HepG2 (cell line): ENCODE results near the gene ALDH9A1. TPM values are rescaled to one million over a fixed set of nuclear protein-coding genes. Genes with fewer than 3 reads are reported as not detected.
A peak's percentile ranks its signal among the peaks of the same experiment; 100 is the strongest.

Experiments used
- BRCA1 ChIP-seq: sonication (generic); formaldehyde crosslinking; IDR thresholded peaks from 2 replicates; pipeline ENCODE4 v1.4.0; 2020; ENCODE audit warnings: missing genetic modification reagents
- GATAD2A ChIP-seq: IDR thresholded peaks from 2 replicates; pipeline ENCODE4 v1.6.1; 2016
- HDAC1 ChIP-seq: sonication (generic); formaldehyde crosslinking; IDR thresholded peaks from 2 replicates; pipeline ENCODE4 v1.5.1; 2020; ENCODE audit warnings: mild to moderate bottlenecking, missing genetic modification reagents
- HNF4A ChIP-seq: sonication (generic); formaldehyde crosslinking; IDR thresholded peaks from 2 replicates; pipeline ENCODE4 v1.4.0; 2020; ENCODE audit warnings: missing genetic modification reagents
- HNF4G ChIP-seq, 2 experiments: sonication (generic) in 1 of 2; formaldehyde crosslinking in 1 of 2; IDR thresholded peaks; 2 replicates each; pipeline versions ENCODE4 v1.4.0 to v1.6.1; 2011 to 2020; ENCODE audit warnings: borderline replicate concordance in 2 of 2, low read depth in 2 of 2, mild to moderate bottlenecking in 2 of 2, low read length in 1 of 2, missing genetic modification reagents in 1 of 2, moderate library complexity in 1 of 2
- SMAD3 ChIP-seq: sonication (generic); formaldehyde crosslinking; IDR thresholded peaks from 2 replicates; pipeline ENCODE4 v1.4.0; 2020; ENCODE audit warnings: missing genetic modification reagents
- ZMYM4 ChIP-seq: sonication (generic); formaldehyde crosslinking; IDR thresholded peaks from 2 replicates; pipeline ENCODE4 v1.8.1; 2023; ENCODE audit warnings: mild to moderate bottlenecking, missing genetic modification reagents
- ZNF460 ChIP-seq: sonication (generic); formaldehyde crosslinking; IDR thresholded peaks from 2 replicates; pipeline ENCODE4 v1.5.1; 2020; ENCODE audit warnings: missing genetic modification reagents, mild to moderate bottlenecking, borderline replicate concordance
- polyA plus RNA-seq, 8 experiments: library from polyadenylated mRNA; depleted of rRNA in 3 of 8; stranded (reverse) in 7 of 8; unstranded in 1 of 8; fragments of >200 nt; fragmentation: Illumina TruSeq in 4 of 8; extraction: Trizol in 4 of 8; gene quantifications; 2 replicates each; pipeline versions ENCODE4 v1.2.1 to v1.2.3, GENCODE V29; 2011 to 2016; ENCODE audit warnings: low read depth in 4 of 8, missing spikeins in 1 of 8, mixed read lengths in 1 of 8; ENCODE audit not compliant: insufficient read depth in 1 of 8
- total RNA-seq, 5 experiments: library from RNA; depleted of rRNA; stranded (reverse); fragments of >200 nt; fragmentation: Illumina TruSeq; extraction: Trizol; gene quantifications; 2 replicates each; pipeline ENCODE4 v1.2.3, GENCODE V29; 2016; ENCODE audit warnings: low read depth in 1 of 5
- TF ChIP-seq, protein P1 (sequence below): sonication (generic); formaldehyde crosslinking; IDR thresholded peaks from 2 replicates; pipeline ENCODE4 v1.5.1; 2020; ENCODE audit warnings: mild to moderate bottlenecking, missing genetic modification reagents, borderline replicate concordance
- TF ChIP-seq, protein P2 (sequence below): sonication (generic); formaldehyde crosslinking; conservative IDR thresholded peaks from 2 replicates; pipeline ENCODE4 v1.4.0; 2020; ENCODE audit warnings: mild to moderate bottlenecking, missing genetic modification reagents, moderate library complexity
- TF ChIP-seq, protein P3 (sequence below): IDR thresholded peaks from 2 replicates; pipeline ENCODE4 v1.6.1; 2016; ENCODE audit warnings: mild to moderate bottlenecking

The ALDH9A1 gene
- total and polyA plus RNA-seq, 2 of the 13 experiments (the other 11 are each of a cell fraction or from before 2014, with no cell fraction given), result 27.5 to 38.5 TPM

DNA sequence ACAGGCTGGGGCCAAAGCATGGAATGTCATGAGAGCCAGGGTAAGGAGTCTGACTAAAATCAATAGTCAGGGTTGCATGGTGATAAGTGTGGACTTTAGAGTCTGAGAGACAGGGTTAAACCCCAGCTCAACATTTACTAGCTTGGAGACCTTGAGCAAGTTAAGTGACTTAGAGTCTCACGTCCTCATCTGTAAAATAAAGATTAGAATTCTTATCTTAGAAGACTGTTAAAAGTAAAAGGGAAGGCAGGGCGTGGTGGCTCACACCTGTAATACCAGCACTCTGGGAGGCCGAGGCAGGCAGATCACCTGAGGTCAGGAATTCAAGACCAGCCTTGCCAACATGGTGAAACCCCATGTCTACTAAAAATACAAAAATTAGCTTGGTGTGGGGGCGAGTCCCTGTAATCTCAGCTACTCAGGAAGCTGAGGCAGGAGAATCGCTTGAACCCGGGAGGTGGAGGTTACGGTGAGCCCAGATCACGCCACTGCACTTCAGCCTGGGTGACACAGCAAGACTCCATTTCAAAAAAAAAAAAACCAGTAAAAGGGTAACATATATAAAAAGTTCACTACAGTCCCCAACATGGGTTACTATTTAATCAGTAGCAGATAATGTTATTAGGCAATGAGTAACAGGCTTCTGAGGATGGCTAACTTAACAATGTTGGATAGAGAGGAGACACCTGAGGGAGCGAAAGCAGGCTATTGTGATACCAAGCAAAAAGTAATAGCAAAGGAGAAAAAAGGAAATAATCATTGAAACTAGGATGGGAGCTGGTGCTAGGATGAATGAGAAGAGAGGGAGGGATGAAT lies 49.5 kb upstream of the ALDH9A1 start (continued):
- TF ChIP-seq, protein P1, sequence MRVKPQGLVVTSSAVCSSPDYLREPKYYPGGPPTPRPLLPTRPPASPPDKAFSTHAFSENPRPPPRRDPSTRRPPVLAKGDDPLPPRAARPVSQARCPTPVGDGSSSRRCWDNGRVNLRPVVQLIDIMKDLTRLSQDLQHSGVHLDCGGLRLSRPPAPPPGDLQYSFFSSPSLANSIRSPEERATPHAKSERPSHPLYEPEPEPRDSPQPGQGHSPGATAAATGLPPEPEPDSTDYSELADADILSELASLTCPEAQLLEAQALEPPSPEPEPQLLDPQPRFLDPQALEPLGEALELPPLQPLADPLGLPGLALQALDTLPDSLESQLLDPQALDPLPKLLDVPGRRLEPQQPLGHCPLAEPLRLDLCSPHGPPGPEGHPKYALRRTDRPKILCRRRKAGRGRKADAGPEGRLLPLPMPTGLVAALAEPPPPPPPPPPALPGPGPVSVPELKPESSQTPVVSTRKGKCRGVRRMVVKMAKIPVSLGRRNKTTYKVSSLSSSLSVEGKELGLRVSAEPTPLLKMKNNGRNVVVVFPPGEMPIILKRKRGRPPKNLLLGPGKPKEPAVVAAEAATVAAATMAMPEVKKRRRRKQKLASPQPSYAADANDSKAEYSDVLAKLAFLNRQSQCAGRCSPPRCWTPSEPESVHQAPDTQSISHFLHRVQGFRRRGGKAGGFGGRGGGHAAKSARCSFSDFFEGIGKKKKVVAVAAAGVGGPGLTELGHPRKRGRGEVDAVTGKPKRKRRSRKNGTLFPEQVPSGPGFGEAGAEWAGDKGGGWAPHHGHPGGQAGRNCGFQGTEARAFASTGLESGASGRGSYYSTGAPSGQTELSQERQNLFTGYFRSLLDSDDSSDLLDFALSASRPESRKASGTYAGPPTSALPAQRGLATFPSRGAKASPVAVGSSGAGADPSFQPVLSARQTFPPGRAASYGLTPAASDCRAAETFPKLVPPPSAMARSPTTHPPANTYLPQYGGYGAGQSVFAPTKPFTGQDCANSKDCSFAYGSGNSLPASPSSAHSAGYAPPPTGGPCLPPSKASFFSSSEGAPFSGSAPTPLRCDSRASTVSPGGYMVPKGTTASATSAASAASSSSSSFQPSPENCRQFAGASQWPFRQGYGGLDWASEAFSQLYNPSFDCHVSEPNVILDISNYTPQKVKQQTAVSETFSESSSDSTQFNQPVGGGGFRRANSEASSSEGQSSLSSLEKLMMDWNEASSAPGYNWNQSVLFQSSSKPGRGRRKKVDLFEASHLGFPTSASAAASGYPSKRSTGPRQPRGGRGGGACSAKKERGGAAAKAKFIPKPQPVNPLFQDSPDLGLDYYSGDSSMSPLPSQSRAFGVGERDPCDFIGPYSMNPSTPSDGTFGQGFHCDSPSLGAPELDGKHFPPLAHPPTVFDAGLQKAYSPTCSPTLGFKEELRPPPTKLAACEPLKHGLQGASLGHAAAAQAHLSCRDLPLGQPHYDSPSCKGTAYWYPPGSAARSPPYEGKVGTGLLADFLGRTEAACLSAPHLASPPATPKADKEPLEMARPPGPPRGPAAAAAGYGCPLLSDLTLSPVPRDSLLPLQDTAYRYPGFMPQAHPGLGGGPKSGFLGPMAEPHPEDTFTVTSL (CRISPR knock-in tag), result 0 out of 2 replicates have a peak, but pooled peaks have one; percentile 23
- TF ChIP-seq HNF4G (IDR thresholded peaks at IDR 0.05; ENCODE audit: borderline replicate concordance, low read depth, low read length) (peak; percentile 52; the same call in 1 of the 2 replicates), HNF4G (CRISPR knock-in tag; IDR thresholded peaks at IDR 0.05; ENCODE audit: borderline replicate concordance, low read depth) (no peak), ZMYM4 (CRISPR knock-in tag) (0 out of 2 replicates have a peak, but pooled peaks have one; percentile 15), GATAD2A (CRISPR knock-in tag) (peak; percentile 31; the same call in 1 of the 2 replicates), BRCA1 (CRISPR knock-in tag) (no peak), ZNF460 (CRISPR knock-in tag) (peak; percentile 29; the same call in 1 of the 2 replicates), HDAC1 (0 out of 2 replicates have a peak, but pooled peaks have one; percentile 20), SMAD3 (CRISPR knock-in tag) (no peak), HNF4A (peak; percentile 67)
- TF ChIP-seq, protein P2, sequence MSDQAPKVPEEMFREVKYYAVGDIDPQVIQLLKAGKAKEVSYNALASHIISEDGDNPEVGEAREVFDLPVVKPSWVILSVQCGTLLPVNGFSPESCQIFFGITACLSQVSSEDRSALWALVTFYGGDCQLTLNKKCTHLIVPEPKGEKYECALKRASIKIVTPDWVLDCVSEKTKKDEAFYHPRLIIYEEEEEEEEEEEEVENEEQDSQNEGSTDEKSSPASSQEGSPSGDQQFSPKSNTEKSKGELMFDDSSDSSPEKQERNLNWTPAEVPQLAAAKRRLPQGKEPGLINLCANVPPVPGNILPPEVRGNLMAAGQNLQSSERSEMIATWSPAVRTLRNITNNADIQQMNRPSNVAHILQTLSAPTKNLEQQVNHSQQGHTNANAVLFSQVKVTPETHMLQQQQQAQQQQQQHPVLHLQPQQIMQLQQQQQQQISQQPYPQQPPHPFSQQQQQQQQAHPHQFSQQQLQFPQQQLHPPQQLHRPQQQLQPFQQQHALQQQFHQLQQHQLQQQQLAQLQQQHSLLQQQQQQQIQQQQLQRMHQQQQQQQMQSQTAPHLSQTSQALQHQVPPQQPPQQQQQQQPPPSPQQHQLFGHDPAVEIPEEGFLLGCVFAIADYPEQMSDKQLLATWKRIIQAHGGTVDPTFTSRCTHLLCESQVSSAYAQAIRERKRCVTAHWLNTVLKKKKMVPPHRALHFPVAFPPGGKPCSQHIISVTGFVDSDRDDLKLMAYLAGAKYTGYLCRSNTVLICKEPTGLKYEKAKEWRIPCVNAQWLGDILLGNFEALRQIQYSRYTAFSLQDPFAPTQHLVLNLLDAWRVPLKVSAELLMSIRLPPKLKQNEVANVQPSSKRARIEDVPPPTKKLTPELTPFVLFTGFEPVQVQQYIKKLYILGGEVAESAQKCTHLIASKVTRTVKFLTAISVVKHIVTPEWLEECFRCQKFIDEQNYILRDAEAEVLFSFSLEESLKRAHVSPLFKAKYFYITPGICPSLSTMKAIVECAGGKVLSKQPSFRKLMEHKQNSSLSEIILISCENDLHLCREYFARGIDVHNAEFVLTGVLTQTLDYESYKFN (CRISPR knock-in tag), result peak; percentile 31
- TF ChIP-seq, protein P3, sequence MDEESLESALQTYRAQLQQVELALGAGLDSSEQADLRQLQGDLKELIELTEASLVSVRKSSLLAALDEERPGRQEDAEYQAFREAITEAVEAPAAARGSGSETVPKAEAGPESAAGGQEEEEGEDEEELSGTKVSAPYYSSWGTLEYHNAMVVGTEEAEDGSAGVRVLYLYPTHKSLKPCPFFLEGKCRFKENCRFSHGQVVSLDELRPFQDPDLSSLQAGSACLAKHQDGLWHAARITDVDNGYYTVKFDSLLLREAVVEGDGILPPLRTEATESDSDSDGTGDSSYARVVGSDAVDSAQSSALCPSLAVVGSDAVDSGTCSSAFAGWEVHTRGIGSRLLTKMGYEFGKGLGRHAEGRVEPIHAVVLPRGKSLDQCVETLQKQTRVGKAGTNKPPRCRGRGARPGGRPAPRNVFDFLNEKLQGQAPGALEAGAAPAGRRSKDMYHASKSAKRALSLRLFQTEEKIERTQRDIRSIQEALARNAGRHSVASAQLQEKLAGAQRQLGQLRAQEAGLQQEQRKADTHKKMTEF, result no peak
